NCI-H187 (cell line): ENCODE measurements around the gene OR7A5.
"Not testable (repeated sequence)": the region's sequence is repeated elsewhere in the genome, so short reads cannot be mapped to it uniquely, and the experiment has no call there.

Source experiments
- DNase-seq, 2 experiments: peaks; one replicate each; lab custom pipeline; 2025; lab: John Stamatoyannopoulos, UW

The OR7A5 gene

DNA sequence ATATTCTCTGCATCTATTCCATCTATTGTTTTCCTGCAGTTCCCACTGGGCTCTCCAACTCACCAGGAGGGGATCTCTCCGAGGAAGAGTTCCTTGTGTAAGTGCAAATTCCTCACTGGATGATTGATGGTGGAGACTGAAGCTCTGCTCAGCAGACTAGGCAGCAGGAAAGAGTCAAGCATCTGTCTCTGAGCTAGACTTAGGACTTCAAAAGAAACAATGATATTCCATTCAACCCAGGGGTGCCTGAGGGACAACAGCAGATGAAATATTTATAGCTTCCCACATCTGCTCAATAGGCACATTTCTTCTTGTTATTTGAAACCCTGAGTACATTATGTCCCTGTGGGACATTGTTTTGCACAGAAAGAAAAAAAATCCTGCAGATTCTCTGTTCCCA is at the start of gene OR7A5, which contains the start of gene OR7C1:
Gene OR7A5, minus strand, starts transcription at position 175 of the 400 bp plus-strand sequence. CDS start 6,944 bp downstream, outside the sequence.
Gene OR7C1, minus strand, starts transcription at position 175 of the 400 bp plus-strand sequence. CDS start 35,049 bp downstream, outside the sequence.
- DNase-seq, result no peak

GRCh38 chr19:14871619-14872230 is 36.7 kb upstream of the OR7A5 start:
- no peak for DNase-seq

- DNase-seq, result no peak
These were observed 33.5 kb upstream of the OR7A5 start for GRCh38 chr19:14868497-14868896.

GRCh38 chr19:14848822-14849221 is 13.8 kb upstream of the OR7A5 start, which contains the start of gene OR7A10:
OR7A10 (minus strand) TSS chr19:14848922; CDS start chr19:14841877, 7,045 bp downstream.
- DNase-seq, result no peak

DNA sequence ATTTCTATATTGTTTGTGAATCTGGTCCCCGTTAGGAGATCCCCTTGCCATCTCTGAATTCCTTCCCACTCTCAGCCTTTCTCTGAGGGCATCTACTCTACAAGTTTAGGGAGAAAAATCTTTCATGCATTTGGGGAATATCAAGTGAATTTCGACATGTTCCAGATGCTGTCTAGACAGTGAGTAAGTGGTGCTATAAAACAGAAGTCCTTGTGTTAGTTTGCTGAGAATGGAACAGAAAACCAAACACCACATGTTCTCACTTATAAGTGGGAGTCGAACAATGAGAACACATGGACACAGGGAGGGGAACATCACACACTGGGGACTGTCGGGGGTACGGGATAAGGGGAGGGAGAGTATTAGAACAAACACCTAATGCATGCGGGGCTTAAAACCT is 8.6 kb upstream of the OR7A5 start:
- no peak for DNase-seq

- no peak for DNase-seq
These were observed 8.2 kb upstream of the OR7A5 start for GRCh38 chr19:14843169-14843568.

GRCh38 chr19:14840206-14840605 is 5.2 kb upstream of the OR7A5 start:
- no peak for DNase-seq

- no peak for DNase-seq
These were observed 2.4 kb upstream of the OR7A5 start for GRCh38 chr19:14837391-14837790.

DNA sequence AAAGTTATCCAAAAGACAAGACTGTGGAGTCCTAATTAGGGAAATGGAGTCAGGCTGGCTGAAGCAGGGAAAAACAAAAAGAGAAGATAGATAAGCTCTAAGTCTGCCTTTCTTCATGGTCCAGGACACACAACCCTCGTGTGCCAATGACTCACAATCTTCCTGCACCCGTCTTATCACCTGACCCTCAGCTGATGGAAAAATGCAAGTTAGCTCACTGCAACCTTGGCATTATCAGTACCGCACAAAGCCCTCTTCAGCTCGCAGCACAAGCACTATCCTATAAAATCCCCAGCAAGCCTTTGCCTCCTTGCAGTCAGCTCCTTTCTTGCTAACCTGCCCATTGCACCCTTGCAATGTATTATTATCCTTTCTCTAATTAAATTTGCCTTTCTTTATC is 4.3 kb downstream of the OR7A5 start:
- no peak for DNase-seq

- DNase-seq, result no peak
These were observed 9.0 kb downstream of the OR7A5 start for GRCh38 chr19:14826006-14826405.

DNA sequence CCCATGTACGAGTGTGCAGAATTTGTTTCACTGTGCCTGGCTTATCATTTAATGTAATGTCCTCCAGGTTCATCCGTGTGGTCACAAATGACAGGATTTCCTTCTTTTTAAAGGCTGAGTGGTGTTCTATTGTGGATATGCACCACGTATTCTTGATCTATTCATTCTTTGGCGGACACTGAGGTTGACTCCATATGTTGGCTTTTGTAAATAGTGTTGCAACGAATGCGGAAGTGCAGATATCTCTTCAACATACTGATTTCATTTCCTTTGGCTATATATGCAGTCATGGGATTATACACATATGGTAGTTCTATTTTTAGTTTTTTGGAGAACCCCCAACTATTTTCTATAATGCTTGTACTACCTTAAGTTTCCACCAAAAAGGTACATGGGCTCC is 13.0 kb downstream of the OR7A5 start:
- no peak for DNase-seq

- DNase-seq, result no peak
These were observed 16.4 kb downstream of the OR7A5 start for GRCh38 chr19:14818588-14818987.

- DNase-seq, result no peak
These were observed 17.9 kb downstream of the OR7A5 start for GRCh38 chr19:14817052-14817451.

DNA sequence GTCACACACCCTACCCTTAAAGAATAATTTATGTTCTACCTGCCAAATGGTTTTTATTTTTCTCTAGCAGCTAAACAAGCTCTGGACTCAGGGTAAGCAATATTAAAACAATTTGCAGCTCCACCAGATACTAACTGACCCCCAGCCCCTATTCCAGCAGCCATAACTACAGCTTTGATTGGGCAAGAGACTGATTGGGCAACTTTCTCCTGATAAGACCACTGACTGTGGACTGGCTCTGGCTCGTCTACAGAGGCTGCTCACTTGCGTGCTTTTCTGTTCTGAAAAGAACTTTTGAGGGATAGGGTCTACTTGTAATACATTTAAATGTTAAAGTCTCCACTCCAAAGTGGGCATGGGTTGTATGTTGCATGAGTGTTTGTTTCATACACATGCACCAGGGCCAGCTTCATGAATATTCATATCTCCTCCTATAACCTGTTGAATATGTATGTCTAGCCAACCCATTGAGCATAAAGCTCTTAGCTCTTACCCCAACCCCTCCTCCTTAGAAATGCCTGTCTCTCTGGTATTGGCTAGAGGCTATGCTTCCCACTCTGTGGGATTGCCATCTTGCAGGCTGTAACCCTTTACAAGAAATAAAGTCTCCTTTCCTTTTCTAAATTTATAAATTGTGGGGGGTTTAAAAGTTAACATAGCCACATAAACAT is 19.9 kb downstream of the OR7A5 start:
- no peak for DNase-seq

- DNase-seq, result no peak
These were observed 25.5 kb downstream of the OR7A5 start for GRCh38 chr19:14809272-14810057.

DNA sequence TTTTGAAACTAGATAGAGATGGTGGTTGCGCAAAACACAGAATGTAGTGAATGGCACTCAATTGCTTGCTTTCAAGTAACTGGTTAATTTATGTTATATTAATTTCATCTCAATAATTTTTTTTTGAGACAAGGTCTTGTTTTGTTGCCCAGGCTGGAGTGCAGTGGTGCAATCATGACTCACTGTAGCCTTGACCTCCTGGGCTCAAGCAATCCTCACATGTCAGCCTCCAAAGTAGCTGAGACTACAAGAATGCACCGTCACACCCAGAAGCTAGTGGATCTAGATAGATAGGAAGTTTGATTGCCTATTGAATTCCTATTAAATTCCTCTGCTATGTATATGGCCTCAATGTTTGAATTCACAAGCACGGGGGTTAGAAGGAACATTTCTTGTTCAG is 30.2 kb downstream of the OR7A5 start:
- no peak for DNase-seq

- DNase-seq, result no peak
These were observed 36.2 kb downstream of the OR7A5 start for GRCh38 chr19:14798760-14799159.

- DNase-seq, result no peak
These were observed 39.0 kb downstream of the OR7A5 start for GRCh38 chr19:14796021-14796420.

- no peak for DNase-seq
These were observed 39.8 kb downstream of the OR7A5 start for GRCh38 chr19:14795078-14795721.

- DNase-seq, result not testable (repeated sequence)
These were observed 42.7 kb downstream of the OR7A5 start for GRCh38 chr19:14792250-14792649.

GRCh38 chr19:14786421-14786851 is 48.5 kb downstream of the OR7A5 start:
- DNase-seq, result no peak

- DNase-seq, result not testable (repeated sequence)
These were observed 49.7 kb downstream of the OR7A5 start for GRCh38 chr19:14785102-14785793.
